Neutrophil (primary cell): ENCODE data around the gene LOXL1.

Source experiments
- H3K27ac ChIP-seq: fragments of 200-600 bp; sonication (generic); 2 replicates; pipeline ENCODE4 v1.5.1; 2016; ENCODE audit warnings: mild to moderate bottlenecking, moderate library complexity
- H3K27me3 ChIP-seq: fragments of 200-600 bp; sonication (generic); 2 replicates; pipeline ENCODE4 v1.6.0; 2016; ENCODE audit warnings: mild to moderate bottlenecking
- H3K36me3 ChIP-seq: fragments of 200-600 bp; sonication (generic); 2 replicates; pipeline ENCODE4 v1.5.1; 2017
- H3K4me1 ChIP-seq, 2 experiments: fragments of 200-600 bp in 1 of 2; sonication (generic) in 1 of 2; 1 replicate in 1 of 2; 2 replicates in 1 of 2; pipeline versions ENCODE4 v1.5.1 to v1.6.1; 2013 to 2016; ENCODE audit warnings: low read depth in 1 of 2, low read length in 1 of 2, mild to moderate bottlenecking in 1 of 2, moderate library complexity in 1 of 2; ENCODE audit not compliant: control insufficient read depth in 1 of 2, insufficient read depth in 1 of 2
- H3K4me3 ChIP-seq, 2 experiments: fragments of 200-600 bp in 1 of 2; sonication (generic) in 1 of 2; 1 replicate in 1 of 2; 2 replicates in 1 of 2; pipeline ENCODE4 v1.5.1; 2013 to 2016; ENCODE audit warnings: low read depth in 1 of 2, low read length in 1 of 2, mild to moderate bottlenecking in 1 of 2, moderate library complexity in 1 of 2
- H3K9me3 ChIP-seq: fragments of 200-600 bp; sonication (generic); 2 replicates; pipeline ENCODE4 v1.5.1; 2016
- TF ChIP-seq, protein P1 (sequence below): fragments of 200-600 bp; sonication (generic); IDR thresholded peaks from 2 replicates; pipeline ENCODE4 v1.5.1; 2016; ENCODE audit warnings: antibody characterized with exemption

LOXL1 gene

GRCh38 chr15:73904026-73904815, 22.0 kb upstream of the LOXL1 start:
- H3K9me3 ChIP-seq = no peaks in the 10 kb centered on the region
- no peaks in the 10 kb centered on the region for H3K27me3 ChIP-seq
- no peak overlapping the region for H3K4me3 ChIP-seq
- H3K4me1 ChIP-seq = peaks cover 0 to 3% of the 10 kb centered on the region in 2 experiments
- no peaks in the 10 kb centered on the region for H3K36me3 ChIP-seq
- TF ChIP-seq, protein P1, sequence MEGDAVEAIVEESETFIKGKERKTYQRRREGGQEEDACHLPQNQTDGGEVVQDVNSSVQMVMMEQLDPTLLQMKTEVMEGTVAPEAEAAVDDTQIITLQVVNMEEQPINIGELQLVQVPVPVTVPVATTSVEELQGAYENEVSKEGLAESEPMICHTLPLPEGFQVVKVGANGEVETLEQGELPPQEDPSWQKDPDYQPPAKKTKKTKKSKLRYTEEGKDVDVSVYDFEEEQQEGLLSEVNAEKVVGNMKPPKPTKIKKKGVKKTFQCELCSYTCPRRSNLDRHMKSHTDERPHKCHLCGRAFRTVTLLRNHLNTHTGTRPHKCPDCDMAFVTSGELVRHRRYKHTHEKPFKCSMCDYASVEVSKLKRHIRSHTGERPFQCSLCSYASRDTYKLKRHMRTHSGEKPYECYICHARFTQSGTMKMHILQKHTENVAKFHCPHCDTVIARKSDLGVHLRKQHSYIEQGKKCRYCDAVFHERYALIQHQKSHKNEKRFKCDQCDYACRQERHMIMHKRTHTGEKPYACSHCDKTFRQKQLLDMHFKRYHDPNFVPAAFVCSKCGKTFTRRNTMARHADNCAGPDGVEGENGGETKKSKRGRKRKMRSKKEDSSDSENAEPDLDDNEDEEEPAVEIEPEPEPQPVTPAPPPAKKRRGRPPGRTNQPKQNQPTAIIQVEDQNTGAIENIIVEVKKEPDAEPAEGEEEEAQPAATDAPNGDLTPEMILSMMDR = no peak
- no peak overlapping the region for H3K27ac ChIP-seq

- Histone ChIP-seq H3K4me1 (peaks cover 0 to 3% of the 10 kb centered on the region in 2 experiments), H3K27ac (no peak overlapping the region), H3K36me3 (no peaks in the 10 kb centered on the region), H3K9me3 (no peaks in the 10 kb centered on the region), H3K27me3 (no peaks in the 10 kb centered on the region), H3K4me3 (no peak overlapping the region)
- TF ChIP-seq, protein P1 = no peak
These were observed 20.9 kb upstream of the LOXL1 start for GRCh38 chr15:73905225-73905827.

DNA sequence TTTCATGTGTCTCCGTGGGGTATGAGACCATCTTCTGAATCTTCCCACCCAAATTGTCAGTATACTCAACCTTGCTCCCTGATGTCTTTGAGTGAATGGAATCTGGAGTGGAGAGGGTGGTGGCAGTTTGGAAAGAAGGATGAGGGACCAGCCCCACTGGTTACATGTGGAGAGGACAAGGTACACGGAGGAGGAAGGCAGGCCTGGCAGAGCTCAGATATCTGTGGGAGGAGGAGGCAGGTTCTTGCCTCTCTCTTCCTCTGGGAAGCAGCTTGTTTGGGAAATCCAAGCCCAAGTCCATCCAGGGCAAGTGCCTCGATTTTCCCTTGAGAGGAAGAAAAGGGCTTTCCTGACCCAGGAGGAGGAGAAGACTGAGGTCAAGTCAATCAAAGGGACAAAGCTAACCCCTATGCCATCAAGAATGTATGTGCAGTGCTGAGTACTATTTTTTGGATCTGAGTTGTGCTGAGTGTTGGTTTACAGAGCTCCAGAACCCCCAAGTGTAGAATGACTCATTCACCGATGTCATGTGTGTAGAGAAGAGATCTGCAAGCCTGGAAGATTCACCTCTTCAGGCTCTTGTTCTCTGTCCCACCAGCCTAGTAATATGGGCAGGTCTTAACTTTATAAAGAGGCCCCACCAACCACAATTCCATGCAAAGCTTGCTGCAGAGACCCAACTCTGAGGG, 19.8 kb upstream of the LOXL1 start:
- TF ChIP-seq, protein P1 = no peak
- no peaks in the 10 kb centered on the region for H3K9me3 ChIP-seq
- no peak overlapping the region for H3K4me3 ChIP-seq
- H3K27ac ChIP-seq = no peak overlapping the region
- H3K27me3 ChIP-seq = no peaks in the 10 kb centered on the region
- no peaks in the 10 kb centered on the region for H3K36me3 ChIP-seq
- peaks cover 0 to 3% of the 10 kb centered on the region in 2 experiments for H3K4me1 ChIP-seq

- H3K4me1 ChIP-seq = peaks cover 0 to 3% of the 10 kb centered on the region in 2 experiments
- H3K4me3 ChIP-seq = no peak overlapping the region
- no peaks in the 10 kb centered on the region for H3K36me3 ChIP-seq
- no peaks in the 10 kb centered on the region for H3K9me3 ChIP-seq
- H3K27ac ChIP-seq = no peak overlapping the region
- TF ChIP-seq, protein P1 = no peak
- H3K27me3 ChIP-seq = no peaks in the 10 kb centered on the region
These were observed 19.2 kb upstream of the LOXL1 start for GRCh38 chr15:73907035-73907408.

- Histone ChIP-seq H3K9me3 (no peaks in the 10 kb centered on the region), H3K27me3 (no peaks in the 10 kb centered on the region), H3K27ac (no peak overlapping the region), H3K36me3 (no peaks in the 10 kb centered on the region), H3K4me1 (peaks cover 0 to 3% of the 10 kb centered on the region in 2 experiments), H3K4me3 (no peak overlapping the region)
- TF ChIP-seq, protein P1 = peak; percentile 88
These were observed 18.0 kb upstream of the LOXL1 start for GRCh38 chr15:73908030-73908821.
